Smooth muscle cell (in vitro differentiated cells): ENCODE measurements around the gene IFI27L2. TPM values are rescaled to one million over a fixed set of nuclear protein-coding genes. Genes with fewer than 3 reads are reported as not detected.

Source experiments
- DNase-seq: peaks from one replicate; lab custom pipeline; 2025; ENCODE audit not compliant: unreplicated experiment; lab: John Stamatoyannopoulos, UW
- H2AFZ ChIP-seq: fragments of 200-600 bp; sonication (generic); 2 replicates; pipeline ENCODE4 v1.6.0; 2016; ENCODE audit warnings: antibody characterized with exemption, low read depth, mild to moderate bottlenecking
- H3F3A ChIP-seq: fragments of 200-600 bp; sonication (generic); 2 replicates; pipeline ENCODE4 v1.6.0; 2017; ENCODE audit warnings: antibody characterized with exemption, low read depth
- H3K27ac ChIP-seq: fragments of 200-600 bp; sonication (generic); 2 replicates; pipeline ENCODE4 v1.5.1; 2016; ENCODE audit warnings: low read depth, mild to moderate bottlenecking
- H3K27me3 ChIP-seq: fragments of 200-600 bp; sonication (generic); 2 replicates; pipeline ENCODE4 v1.6.1; 2016; ENCODE audit warnings: low read depth, mild to moderate bottlenecking
- H3K36me3 ChIP-seq: fragments of 200-600 bp; sonication (generic); 2 replicates; pipeline ENCODE4 v1.5.1; 2016; ENCODE audit warnings: low read depth
- H3K4me1 ChIP-seq: fragments of 200-600 bp; sonication (generic); 2 replicates; pipeline ENCODE4 v1.5.1; 2016; ENCODE audit warnings: low read depth
- H3K4me2 ChIP-seq: fragments of 200-600 bp; sonication (generic); 2 replicates; pipeline ENCODE4 v1.6.0; 2016; ENCODE audit warnings: mild to moderate bottlenecking
- H3K4me3 ChIP-seq: fragments of 200-600 bp; sonication (generic); 2 replicates; pipeline ENCODE4 v1.5.1; 2016; ENCODE audit warnings: mild to moderate bottlenecking
- H3K79me2 ChIP-seq: fragments of 200-600 bp; sonication (generic); 2 replicates; pipeline ENCODE4 v1.6.0; 2016; ENCODE audit warnings: low read depth, mild to moderate bottlenecking
- H3K9ac ChIP-seq: fragments of 200-600 bp; sonication (generic); 2 replicates; pipeline ENCODE4 v1.6.0; 2016; ENCODE audit warnings: low read depth
- H3K9me3 ChIP-seq: fragments of 200-600 bp; sonication (generic); replicated peaks from 2 replicates; pipeline ENCODE4 v1.5.1; 2016; ENCODE audit warnings: low read depth
- H4K20me1 ChIP-seq: fragments of 200-600 bp; sonication (generic); 2 replicates; pipeline ENCODE4 v1.6.0; 2016; ENCODE audit warnings: low read depth
- WGBS: methylation state at CpG from one replicate; pipeline ENCODE4 v1.1.7; 2016; ENCODE audit warnings: low lambda C conversion rate; 5-methylcytosine and 5-hydroxymethylcytosine counted together
- polyA plus RNA-seq: library from polyadenylated mRNA; unstranded; fragments of >200 nt; fragmentation: Nextera tagmentation; extraction: Ambion mirVana; gene quantifications from 2 replicates; pipeline ENCODE4 v1.2.1, GENCODE V29; 2016
- total RNA-seq: library from RNA; depleted of rRNA; stranded (reverse); fragments of >200 nt; gene quantifications from 2 replicates; pipeline ENCODE4 v1.2.3, GENCODE V29; 2014
- TF ChIP-seq, protein P1 (sequence below): fragments of 200-600 bp; sonication (generic); IDR thresholded peaks from 2 replicates; pipeline ENCODE4 v1.5.1; 2017; ENCODE audit warnings: borderline replicate concordance, mild to moderate bottlenecking, antibody characterized with exemption; ENCODE audit not compliant: insufficient read depth, poor library complexity, severe bottlenecking

Gene IFI27L2
- total and polyA plus RNA-seq, 2 experiments from 2014 or later, result 96.0 to 162 TPM

- WGBS, result 82% methylated on average over 6 of the region's 6 CpGs
Observed at GRCh38 chr14:94153750-94154342, 24.4 kb upstream of the IFI27L2 start.

DNA sequence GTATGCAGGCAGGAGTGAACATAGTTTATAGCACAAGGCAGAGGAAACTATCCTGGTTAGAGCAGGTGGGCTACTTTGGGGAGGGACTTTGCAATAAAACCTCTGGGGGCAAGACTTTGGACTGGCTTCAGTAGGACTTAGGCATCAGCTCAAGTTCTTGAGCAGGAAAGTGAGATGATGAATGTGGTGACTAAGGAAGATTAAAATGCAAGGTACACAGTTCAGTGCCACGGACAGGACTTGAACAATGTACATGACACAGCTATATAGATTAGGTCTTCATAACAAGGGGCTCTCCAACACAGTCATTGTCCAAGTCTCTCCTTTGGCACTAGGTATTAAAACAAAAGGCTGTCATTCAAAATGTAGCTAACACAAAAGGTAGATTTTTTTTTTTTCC is 23.3 kb upstream of the IFI27L2 start:
- H3K9ac ChIP-seq, result no peak overlapping the region
- WGBS, result 77% methylated on average over 1 of the region's 1 CpG
- H3K79me2 ChIP-seq, result no peaks in the 10 kb centered on the region
- H3K9me3 ChIP-seq, result no peaks in the 10 kb centered on the region
- no peak overlapping the region for H3K4me3 ChIP-seq
- H3K4me1 ChIP-seq, result no peaks in the 10 kb centered on the region
- H3F3A ChIP-seq, result no peaks in the 10 kb centered on the region
- no peak overlapping the region for H3K27ac ChIP-seq
- no peak overlapping the region for H2AFZ ChIP-seq
- peaks cover 25% of the 10 kb centered on the region for H3K27me3 ChIP-seq
- no peaks in the 10 kb centered on the region for H3K36me3 ChIP-seq
- TF ChIP-seq, protein P1, sequence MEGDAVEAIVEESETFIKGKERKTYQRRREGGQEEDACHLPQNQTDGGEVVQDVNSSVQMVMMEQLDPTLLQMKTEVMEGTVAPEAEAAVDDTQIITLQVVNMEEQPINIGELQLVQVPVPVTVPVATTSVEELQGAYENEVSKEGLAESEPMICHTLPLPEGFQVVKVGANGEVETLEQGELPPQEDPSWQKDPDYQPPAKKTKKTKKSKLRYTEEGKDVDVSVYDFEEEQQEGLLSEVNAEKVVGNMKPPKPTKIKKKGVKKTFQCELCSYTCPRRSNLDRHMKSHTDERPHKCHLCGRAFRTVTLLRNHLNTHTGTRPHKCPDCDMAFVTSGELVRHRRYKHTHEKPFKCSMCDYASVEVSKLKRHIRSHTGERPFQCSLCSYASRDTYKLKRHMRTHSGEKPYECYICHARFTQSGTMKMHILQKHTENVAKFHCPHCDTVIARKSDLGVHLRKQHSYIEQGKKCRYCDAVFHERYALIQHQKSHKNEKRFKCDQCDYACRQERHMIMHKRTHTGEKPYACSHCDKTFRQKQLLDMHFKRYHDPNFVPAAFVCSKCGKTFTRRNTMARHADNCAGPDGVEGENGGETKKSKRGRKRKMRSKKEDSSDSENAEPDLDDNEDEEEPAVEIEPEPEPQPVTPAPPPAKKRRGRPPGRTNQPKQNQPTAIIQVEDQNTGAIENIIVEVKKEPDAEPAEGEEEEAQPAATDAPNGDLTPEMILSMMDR, result no peak
- DNase-seq, result no peak
- no peaks in the 10 kb centered on the region for H4K20me1 ChIP-seq
- no peak overlapping the region for H3K4me2 ChIP-seq

More at GRCh38 chr14:94153750-94154342, 24.4 kb upstream of the IFI27L2 start:
- H2AFZ ChIP-seq, result no peak overlapping the region
- H3K4me1 ChIP-seq, result no peaks in the 10 kb centered on the region
- no peaks in the 10 kb centered on the region for H4K20me1 ChIP-seq
- H3K9ac ChIP-seq, result no peak overlapping the region
- no peak overlapping the region for H3K4me3 ChIP-seq
- no peak overlapping the region for H3K4me2 ChIP-seq
- no peaks in the 10 kb centered on the region for H3F3A ChIP-seq
- no peaks in the 10 kb centered on the region for H3K9me3 ChIP-seq
- H3K79me2 ChIP-seq, result no peaks in the 10 kb centered on the region
- no peak for DNase-seq
- H3K27me3 ChIP-seq, result peaks cover 34% of the 10 kb centered on the region
- H3K36me3 ChIP-seq, result no peaks in the 10 kb centered on the region
- no peak overlapping the region for H3K27ac ChIP-seq
- TF ChIP-seq, protein P1, result no peak

DNA sequence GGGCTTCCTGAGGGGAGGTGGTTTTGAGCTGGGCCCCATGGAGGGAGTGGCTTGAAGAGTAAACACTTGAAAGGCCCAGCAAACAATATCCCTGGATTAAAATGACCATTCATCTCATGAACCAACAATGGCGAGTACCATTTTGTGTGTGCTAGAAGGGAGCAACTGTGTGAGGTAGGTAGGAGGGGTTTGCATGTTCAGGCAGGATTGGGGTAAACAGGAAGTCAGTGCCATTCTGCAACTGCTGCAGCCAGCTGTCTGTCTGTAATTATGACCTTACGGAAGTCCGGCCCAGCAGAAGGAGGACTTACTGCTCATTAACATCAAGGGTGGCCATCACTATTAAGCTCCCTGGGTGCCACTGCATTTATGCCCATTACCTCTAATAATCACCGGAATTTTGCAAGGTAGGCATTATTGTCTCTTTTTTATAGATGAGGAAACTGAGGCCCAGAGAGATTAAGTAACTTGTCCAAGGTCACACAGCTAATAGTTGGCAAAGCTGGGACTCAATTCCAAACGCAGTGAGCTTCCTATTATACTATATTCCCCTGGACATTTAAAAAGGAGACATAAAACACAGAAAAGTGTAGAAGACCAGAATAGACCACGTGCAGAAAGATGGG is 16.6 kb upstream of the IFI27L2 start:
- peaks cover 6% of the 10 kb centered on the region for H3K4me1 ChIP-seq
- H3K4me2 ChIP-seq, result no peak overlapping the region
- H3K4me3 ChIP-seq, result no peak overlapping the region
- H2AFZ ChIP-seq, result no peak overlapping the region
- no peaks in the 10 kb centered on the region for H3F3A ChIP-seq
- no peaks in the 10 kb centered on the region for H4K20me1 ChIP-seq
- no peak for DNase-seq
- WGBS, result 79% methylated on average over 6 of the region's 6 CpGs
- no peak overlapping the region for H3K9ac ChIP-seq
- H3K27me3 ChIP-seq, result peaks cover 11% of the 10 kb centered on the region
- H3K9me3 ChIP-seq, result no peaks in the 10 kb centered on the region
- TF ChIP-seq, protein P1, result no peak
- no peaks in the 10 kb centered on the region for H3K36me3 ChIP-seq
- no peaks in the 10 kb centered on the region for H3K79me2 ChIP-seq
- H3K27ac ChIP-seq, result no peak overlapping the region

- Histone ChIP-seq H3K79me2 (no peaks in the 10 kb centered on the region), H3K9me3 (no peaks in the 10 kb centered on the region), H3K4me2 (no peak overlapping the region), H3K27me3 (peaks cover 7% of the 10 kb centered on the region), H2AFZ (no peak overlapping the region), H3K9ac (no peak overlapping the region), H4K20me1 (no peaks in the 10 kb centered on the region), H3K27ac (no peak overlapping the region), H3K4me3 (no peak overlapping the region), H3F3A (no peaks in the 10 kb centered on the region), H3K4me1 (peaks cover 6% of the 10 kb centered on the region), H3K36me3 (no peaks in the 10 kb centered on the region)
- WGBS, result 94% methylated on average over 1 of the region's 1 CpG
- TF ChIP-seq, protein P1, result no peak
- DNase-seq, result no peak
Observed at GRCh38 chr14:94144765-94145164, 15.4 kb upstream of the IFI27L2 start.
